C4-2B (cell line): Measurements from ENCODE around the gene IL26.

Experiments used
- H3K27ac ChIP-seq: fragments of 450-650 bp; 2 replicates; pipeline ENCODE4 v1.5.1; 2017
- ZFX ChIP-seq: fragments of 450-650 bp; IDR thresholded peaks from 2 replicates; pipeline ENCODE4 v1.6.1; 2017
- TF ChIP-seq, protein P1 (sequence below): fragments of 450-650 bp; conservative IDR thresholded peaks from 2 replicates; pipeline ENCODE4 v1.5.1; 2017; ENCODE audit warnings: mild to moderate bottlenecking

Gene IL26

DNA sequence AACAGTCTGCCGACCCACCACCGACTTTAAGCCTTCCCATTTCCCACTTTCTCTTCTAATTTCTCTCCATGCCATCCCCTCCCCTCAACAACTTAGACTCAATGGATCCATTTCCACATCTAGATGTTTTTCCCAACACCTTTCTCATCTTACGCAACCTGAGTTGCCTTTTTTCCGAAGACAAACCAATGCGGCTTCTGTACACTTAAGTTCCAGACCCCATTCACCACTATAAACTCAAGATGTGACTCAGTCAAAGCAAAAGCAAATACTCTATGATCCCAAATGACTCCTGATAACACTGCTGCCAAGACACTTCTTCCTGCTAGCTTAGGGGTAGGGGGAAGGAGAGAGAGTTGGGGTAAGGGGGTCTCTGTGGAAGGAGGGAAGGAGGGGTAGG lies 26.5 kb upstream of the IL26 start:
- TF ChIP-seq ZFX, result no peak
- TF ChIP-seq, protein P1, sequence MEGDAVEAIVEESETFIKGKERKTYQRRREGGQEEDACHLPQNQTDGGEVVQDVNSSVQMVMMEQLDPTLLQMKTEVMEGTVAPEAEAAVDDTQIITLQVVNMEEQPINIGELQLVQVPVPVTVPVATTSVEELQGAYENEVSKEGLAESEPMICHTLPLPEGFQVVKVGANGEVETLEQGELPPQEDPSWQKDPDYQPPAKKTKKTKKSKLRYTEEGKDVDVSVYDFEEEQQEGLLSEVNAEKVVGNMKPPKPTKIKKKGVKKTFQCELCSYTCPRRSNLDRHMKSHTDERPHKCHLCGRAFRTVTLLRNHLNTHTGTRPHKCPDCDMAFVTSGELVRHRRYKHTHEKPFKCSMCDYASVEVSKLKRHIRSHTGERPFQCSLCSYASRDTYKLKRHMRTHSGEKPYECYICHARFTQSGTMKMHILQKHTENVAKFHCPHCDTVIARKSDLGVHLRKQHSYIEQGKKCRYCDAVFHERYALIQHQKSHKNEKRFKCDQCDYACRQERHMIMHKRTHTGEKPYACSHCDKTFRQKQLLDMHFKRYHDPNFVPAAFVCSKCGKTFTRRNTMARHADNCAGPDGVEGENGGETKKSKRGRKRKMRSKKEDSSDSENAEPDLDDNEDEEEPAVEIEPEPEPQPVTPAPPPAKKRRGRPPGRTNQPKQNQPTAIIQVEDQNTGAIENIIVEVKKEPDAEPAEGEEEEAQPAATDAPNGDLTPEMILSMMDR, result no peak
- H3K27ac ChIP-seq, result no peak overlapping the region

DNA sequence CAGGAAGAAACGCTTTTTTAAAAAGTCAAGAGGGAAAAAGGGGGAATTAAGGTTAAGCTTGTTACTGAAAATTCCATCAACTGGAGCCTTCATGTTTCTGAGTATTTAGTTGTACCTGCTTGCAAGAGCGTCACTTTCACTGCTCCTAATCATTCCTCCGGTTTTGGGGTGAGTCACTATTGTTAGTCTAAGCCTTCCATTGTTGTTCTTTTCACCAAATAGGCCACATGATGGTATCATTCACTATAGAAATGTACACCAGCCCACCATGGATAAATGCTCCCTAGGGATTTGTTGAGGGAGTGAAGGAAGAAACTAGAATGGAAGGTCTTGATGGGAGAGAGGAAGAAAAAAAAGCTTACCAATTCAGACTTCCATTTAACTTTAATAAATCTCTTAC lies 24.8 kb upstream of the IL26 start:
- H3K27ac ChIP-seq, result no peak overlapping the region
- TF ChIP-seq, protein P1, result no peak
- no peak for TF ChIP-seq ZFX

DNA sequence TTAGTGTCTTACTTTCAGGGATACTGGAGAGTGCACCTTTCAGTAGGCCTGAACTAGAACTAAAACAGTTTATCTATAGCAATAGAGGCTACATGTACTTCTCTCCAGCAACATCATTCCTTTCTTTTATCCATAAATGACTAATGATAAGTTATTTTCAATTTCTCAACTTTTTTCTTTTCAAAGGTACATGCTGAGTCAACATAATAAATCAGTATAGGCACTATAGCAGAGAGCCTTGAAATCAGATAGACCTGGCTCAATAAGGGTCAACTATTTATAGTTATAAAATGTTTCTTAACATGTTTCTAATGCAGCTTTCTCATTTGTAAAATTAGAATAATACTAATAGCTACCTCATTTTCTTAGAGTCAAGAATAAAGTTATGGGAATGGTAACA lies 22.2 kb upstream of the IL26 start:
- no peak overlapping the region for H3K27ac ChIP-seq
- no peak for TF ChIP-seq ZFX
- TF ChIP-seq, protein P1, result no peak

DNA sequence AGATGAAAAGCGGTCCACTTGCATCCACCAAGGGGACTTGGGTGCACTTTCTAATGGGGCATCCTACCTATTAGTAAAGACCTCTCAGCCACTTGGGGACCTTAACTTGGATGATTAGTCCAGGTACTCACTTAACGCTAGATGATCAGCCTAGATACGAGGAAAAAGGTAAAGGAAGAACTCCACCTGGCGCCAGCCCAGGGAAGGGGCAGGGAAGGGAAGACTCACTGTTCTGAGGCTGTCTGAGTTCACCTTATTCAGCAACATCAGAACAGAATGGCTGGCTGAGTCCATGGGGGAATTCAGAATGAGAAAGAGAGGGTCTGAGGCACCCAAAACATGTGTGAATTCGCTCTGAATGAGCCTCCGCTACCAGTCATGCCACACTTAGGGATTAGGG lies 20.7 kb upstream of the IL26 start:
- H3K27ac ChIP-seq, result no peak overlapping the region
- TF ChIP-seq ZFX, result no peak
- TF ChIP-seq, protein P1, result no peak

DNA sequence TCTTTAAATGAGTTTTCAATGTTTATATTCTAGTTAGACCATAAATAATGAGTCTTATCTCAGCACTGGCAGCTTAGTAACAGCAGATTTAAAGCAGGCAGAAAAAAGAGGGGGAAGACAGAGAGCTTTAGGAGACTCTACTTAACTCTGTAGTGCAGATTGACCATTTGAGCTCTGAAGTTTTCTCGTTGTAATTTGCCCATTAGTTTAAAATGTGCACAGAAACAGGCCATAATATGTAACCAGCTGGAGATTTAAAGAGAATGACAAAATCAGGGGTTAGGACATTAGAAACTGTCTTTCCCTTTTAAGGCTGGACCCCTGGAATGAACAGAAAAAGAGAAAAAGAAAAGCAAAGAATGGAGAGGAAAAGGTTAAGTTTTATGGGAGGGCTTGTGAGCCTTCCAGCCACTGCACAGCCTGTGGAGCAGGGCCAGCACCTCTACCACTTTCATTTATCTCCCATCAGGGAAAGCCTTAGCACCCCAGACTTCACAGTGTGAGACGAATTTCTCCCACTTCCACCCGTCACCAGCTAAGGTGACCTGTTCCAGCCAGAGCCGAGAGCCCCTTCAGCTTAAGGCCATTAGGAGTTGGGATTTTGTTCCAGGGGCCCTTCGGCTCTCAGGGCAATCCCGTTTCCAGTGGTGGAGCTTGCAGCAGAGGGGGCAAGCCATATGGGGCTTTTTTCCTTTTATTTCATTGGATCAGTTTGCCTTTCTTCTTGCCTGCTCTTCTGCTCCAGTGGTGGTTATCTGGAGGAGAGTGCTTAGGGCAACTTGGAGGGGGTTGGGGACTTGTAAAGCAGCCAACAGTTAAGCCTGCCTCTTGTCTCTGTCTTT lies 19.8 kb upstream of the IL26 start:
- TF ChIP-seq, protein P1, result no peak
- no peak for TF ChIP-seq ZFX
- no peak overlapping the region for H3K27ac ChIP-seq

DNA sequence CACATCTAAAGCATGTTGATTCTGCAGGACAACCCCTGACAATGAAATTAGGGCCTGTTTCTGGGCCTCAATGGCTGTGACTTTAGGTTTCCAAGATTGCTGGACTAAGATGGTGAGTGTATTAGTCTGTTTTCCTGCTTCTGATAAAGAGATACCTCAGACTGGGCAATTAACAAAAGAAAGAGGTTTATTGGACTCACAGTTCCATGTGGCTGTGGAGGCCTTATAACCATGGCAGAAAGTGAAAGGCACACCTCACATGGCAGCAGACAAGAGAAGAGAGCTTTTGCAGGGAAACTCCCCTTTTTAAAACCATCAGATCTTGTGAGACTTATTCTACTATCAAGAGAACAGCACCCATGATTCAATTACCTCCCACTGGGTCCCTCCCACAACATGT lies 17.2 kb upstream of the IL26 start:
- no peak overlapping the region for H3K27ac ChIP-seq
- TF ChIP-seq, protein P1, result no peak
- no peak for TF ChIP-seq ZFX

DNA sequence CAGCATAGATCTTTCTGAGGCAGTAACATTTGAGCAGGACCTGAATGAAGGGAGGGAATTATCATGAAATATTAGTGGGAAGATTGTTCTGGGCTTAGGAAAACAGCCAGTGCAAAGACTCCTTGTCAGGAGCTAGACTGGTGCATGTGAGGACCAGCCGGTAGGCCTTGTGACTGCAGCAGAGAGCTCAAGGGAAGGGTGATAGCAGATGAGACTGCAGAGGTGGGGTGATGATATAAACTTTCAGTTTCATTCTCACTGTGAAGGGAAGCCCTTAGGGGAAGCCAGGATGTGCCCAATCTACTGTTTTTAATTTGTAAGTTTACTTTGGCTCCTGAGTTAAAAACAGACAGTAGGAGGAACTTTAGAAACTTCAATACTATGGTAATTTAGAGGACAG lies 15.4 kb upstream of the IL26 start:
- no peak overlapping the region for H3K27ac ChIP-seq
- TF ChIP-seq, protein P1, result no peak
- TF ChIP-seq ZFX, result no peak
